Neural cell (in vitro differentiated cells): ENCODE results near the gene FETUB.

Experiments used
- RAD21 ChIP-seq: fragments of 450-650 bp; conservative IDR thresholded peaks from 2 replicates; pipeline ENCODE4 v1.6.1; 2014; ENCODE audit warnings: antibody characterized with exemption, mild to moderate bottlenecking, moderate library complexity
- REST ChIP-seq: IDR thresholded peaks from 2 replicates; pipeline ENCODE4 v1.6.1; 2012; ENCODE audit warnings: borderline replicate concordance

- TF ChIP-seq RAD21, result no peak
- no peak for TF ChIP-seq REST
These were observed 6.6 kb downstream of the FETUB start for GRCh38 chr3:186646841-186647240.
